HepG2 (cell line): ENCODE measurements around the gene ENSA. TPM values are rescaled to one million over a fixed set of nuclear protein-coding genes. Genes with fewer than 3 reads are reported as not detected.
"Not testable (repeated sequence)": the region's sequence is repeated elsewhere in the genome, so short reads cannot be mapped to it uniquely, and the experiment has no call there.

Experiments
- ATAC-seq: fragments of 200-7000 bp; cut with Tn5 transposase; 3 replicates; pipeline ENCODE4 v1.9.1; 2020; ENCODE audit warnings: mild to moderate bottlenecking, moderate library complexity
- BruUV-seq: library from RNA; stranded (reverse); fragments of 400-500 nt; replicated peaks from 2 replicates; lab custom pipeline; 2021; lab: Mats Ljungman, UMichigan
- CTCF ChIA-PET: fragments of 300-600 bp; formaldehyde crosslinking; extraction: SDS; loops from one replicate; lab custom pipeline; 2021; ENCODE audit warnings: low total read pairs, inconsistent platforms, low intra/inter-chr PET ratio; lab: Yijun Ruan, JAX
- POLR2A ChIA-PET: fragments of 350-600 bp; sonication (Branson Sonifier 250); formaldehyde crosslinking; loops from one replicate; lab custom pipeline; 2020; ENCODE audit warnings: antibody characterized with exemption, inconsistent platforms; lab: Yijun Ruan, JAX
- DNase-seq: peaks from one replicate; pipeline ENCODE4 v3.0.0-alpha.2; 2015; ENCODE audit warnings: low spot score
- FAIRE-seq: peaks from 3 replicates; lab custom pipeline; 2011; peaks lifted over from hg19 to GRCh38; lab: Jason Lieb, UNC
- H2AFZ ChIP-seq: one replicate; pipeline ENCODE4 v1.6.1; 2011; ENCODE audit warnings: low read length, inconsistent platforms
- H3K27ac ChIP-seq: fragments of 300-600 bp; 3 replicates; pipeline ENCODE4 v1.8.0; 2011; ENCODE audit warnings: mixed run types, mild to moderate bottlenecking, mixed read lengths, low read length, inconsistent platforms; ENCODE audit not compliant: insufficient read depth; ENCODE audit errors: extremely low read length
- H3K27me3 ChIP-seq, 2 experiments: fragments of 200-600 bp in 1 of 2; 2 replicates in 1 of 2; 3 replicates in 1 of 2; pipeline versions ENCODE4 v1.6.0 to v1.8.0; 2011; ENCODE audit warnings: low read length in 2 of 2, mild to moderate bottlenecking in 2 of 2, moderate library complexity in 2 of 2, inconsistent platforms in 1 of 2; ENCODE audit not compliant: insufficient read depth in 2 of 2, control insufficient read depth in 1 of 2
- H3K36me3 ChIP-seq, 2 experiments: fragments of 200-600 bp in 1 of 2; replicated peaks in 1 of 2; 2 replicates in 1 of 2; 3 replicates in 1 of 2; pipeline versions ENCODE4 v1.5.1 to v1.8.0; 2011; ENCODE audit warnings: low read length in 2 of 2, inconsistent platforms in 1 of 2; ENCODE audit not compliant: insufficient read depth in 2 of 2, control insufficient read depth in 1 of 2
- H3K4me1 ChIP-seq: 2 replicates; pipeline ENCODE4 v1.5.1; 2012; ENCODE audit warnings: low read length, inconsistent platforms; ENCODE audit not compliant: insufficient read depth
- H3K4me2 ChIP-seq: 2 replicates; pipeline ENCODE4 v1.6.0; 2011; ENCODE audit warnings: low read depth, low read length, inconsistent platforms
- H3K4me3 ChIP-seq, 3 experiments: fragments of 200-600 bp in 1 of 3; sonication (generic), shearing (Covaris generic) in 1 of 3; replicated peaks in 1 of 3; 2 replicates each; pipeline ENCODE4 v1.5.1; 2011 to 2016; ENCODE audit warnings: low read length in 3 of 3, inconsistent platforms in 2 of 3, low read depth in 2 of 3, mild to moderate bottlenecking in 2 of 3, control low read depth in 1 of 3, mixed read lengths in 1 of 3; ENCODE audit not compliant: insufficient read depth in 1 of 3
- H3K79me2 ChIP-seq: one replicate; pipeline ENCODE4 v1.6.1; 2011; ENCODE audit warnings: low read length, inconsistent platforms; ENCODE audit not compliant: insufficient read depth
- H3K9ac ChIP-seq: 2 replicates; pipeline ENCODE4 v1.6.0; 2011; ENCODE audit warnings: mild to moderate bottlenecking, low read depth, low read length, inconsistent platforms; ENCODE audit not compliant: insufficient read depth
- H3K9me3 ChIP-seq: 2 replicates; pipeline ENCODE4 v1.5.1; 2012; ENCODE audit warnings: mild to moderate bottlenecking, low read length
- H4K20me1 ChIP-seq: 2 replicates; pipeline ENCODE4 v1.6.0; 2011; ENCODE audit warnings: inconsistent platforms, mild to moderate bottlenecking, low read length, moderate library complexity; ENCODE audit not compliant: insufficient read depth
- FOSL2 ChIP-seq: sonication (generic); formaldehyde crosslinking; IDR thresholded peaks from 2 replicates; pipeline ENCODE4 v1.4.0; 2020; ENCODE audit warnings: missing genetic modification reagents
- RFX5 ChIP-seq: IDR thresholded peaks from 2 replicates; pipeline ENCODE4 v1.6.1; 2011; ENCODE audit warnings: low read depth, low read length, improper control_type of control experiment
- ZNF121 ChIP-seq: sonication (generic); formaldehyde crosslinking; IDR thresholded peaks from 2 replicates; pipeline ENCODE4 v1.5.0; 2020; ENCODE audit warnings: mild to moderate bottlenecking, missing genetic modification reagents
- WGBS: methylation state at CpG from one replicate; pipeline ENCODE4 v1.1.6; 2017; ENCODE audit warnings: low lambda C conversion rate; 5-methylcytosine and 5-hydroxymethylcytosine counted together
- in situ Hi-C: cut with HindIII; loops from 2 replicates; pipeline ENCODE4 v1.10.0; 2017; ENCODE audit warnings: low pct_unique_long_range_greater_than_20kb; ENCODE audit not compliant: extremely low pct_ligation_motif_present
- intact Hi-C: fragments of 100-400 bp; cut with micrococcal nuclease; formaldehyde crosslinking; loops from one replicate; pipeline ENCODE4 v1.10.0; 2022; ENCODE audit not compliant: unreplicated experiment
- polyA plus RNA-seq, 8 experiments: library from polyadenylated mRNA; depleted of rRNA in 3 of 8; stranded (reverse) in 7 of 8; unstranded in 1 of 8; fragments of >200 nt; fragmentation: Illumina TruSeq in 4 of 8; extraction: Trizol in 4 of 8; gene quantifications; 2 replicates each; pipeline versions ENCODE4 v1.2.1 to v1.2.3, GENCODE V29; 2011 to 2016; ENCODE audit warnings: low read depth in 4 of 8, missing spikeins in 1 of 8, mixed read lengths in 1 of 8; ENCODE audit not compliant: insufficient read depth in 1 of 8
- total RNA-seq, 5 experiments: library from RNA; depleted of rRNA; stranded (reverse); fragments of >200 nt; fragmentation: Illumina TruSeq; extraction: Trizol; gene quantifications; 2 replicates each; pipeline ENCODE4 v1.2.3, GENCODE V29; 2016; ENCODE audit warnings: low read depth in 1 of 5

The ENSA gene
- total and polyA plus RNA-seq, 2 of the 13 experiments (the other 11 are each of a cell fraction or from before 2014, with no cell fraction given), result 54.5 to 111 TPM

DNA sequence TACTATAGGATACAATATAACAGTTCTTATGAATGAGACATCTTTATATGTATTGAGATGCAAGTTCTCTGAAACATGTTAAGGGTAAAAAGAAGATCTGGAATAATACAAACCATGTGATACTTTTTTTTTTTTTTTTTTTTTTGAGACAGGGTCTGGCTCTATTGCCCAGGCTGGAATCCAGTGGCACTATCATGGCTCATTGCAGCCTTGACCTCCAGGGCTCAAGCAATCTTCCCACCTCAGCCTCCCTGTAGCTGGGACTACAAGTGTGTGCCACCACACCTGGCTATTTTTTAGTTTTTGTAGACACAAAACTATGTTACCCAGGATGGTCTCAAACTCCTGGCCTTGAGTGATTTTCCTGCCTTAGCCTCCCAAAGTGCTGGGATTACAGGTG lies 27.9 kb downstream of the ENSA start:
- peaks cover 0 to 1% of the 10 kb centered on the region in 2 experiments; a peak in 3 of 5 replicates for H3K36me3 ChIP-seq
- no peak for DNase-seq
- H3K4me3 ChIP-seq, result no peak overlapping the region
- FAIRE-seq, result no peak
- no peaks in the 10 kb centered on the region for H3K27me3 ChIP-seq
- BruUV-seq, result no TSS peak
- H3K9me3 ChIP-seq, result no peaks in the 10 kb centered on the region
- CTCF ChIA-PET, result no interaction called here
- H3K9ac ChIP-seq, result no peak overlapping the region
- TF ChIP-seq RFX5 (no peak), ZNF121 (CRISPR knock-in tag) (peak; percentile 81)
- TF ChIP-seq, all 625 proteins: peak for 1
- Histone ChIP-seq H3K27ac (peak overlapping the region; percentile 22), H3K79me2 (peaks cover 3% of the 10 kb centered on the region), H2AFZ (no peak overlapping the region), H3K4me2 (no peak overlapping the region), H3K4me1 (peaks cover 83% of the 10 kb centered on the region), H4K20me1 (no peaks in the 10 kb centered on the region)
- POLR2A ChIA-PET, result interaction anchor here (0.9 to 1.0 kb wide), 2 partner anchors 11 to 22 kb away, joined by 3 read pairs; partner anchors contain the start of gene MCL1
- intact Hi-C loops (no loop called here), in situ Hi-C loops (no loop called here)
- ATAC-seq, result no peak

GRCh38 chr1:150598346-150598745 lies 31.1 kb downstream of the ENSA start:
- H3K9ac ChIP-seq, H3K4me3 ChIP-seq, H3K27me3 ChIP-seq, ATAC-seq, DNase-seq, H3K4me2 ChIP-seq, in situ Hi-C loops, BruUV-seq, intact Hi-C loops, H4K20me1 ChIP-seq, H3K9me3 ChIP-seq, FAIRE-seq, CTCF ChIA-PET, H3K27ac ChIP-seq, H2AFZ ChIP-seq, H3K79me2 ChIP-seq, H3K36me3 ChIP-seq: not testable (repeated sequence)
- H3K4me1 ChIP-seq, result peaks cover 59% of the 10 kb centered on the region
- WGBS, result 62% methylated on average over 4 of the region's 4 CpGs
- TF ChIP-seq FOSL2 (CRISPR knock-in tag), result peak; percentile 64
- POLR2A ChIA-PET, result interaction anchor here (4.3 kb wide), 1 partner anchor 19 kb away, joined by 27 read pairs; the partner anchor contains the start of gene MCL1
